HEK293T (cell line): Measurements from ENCODE around the gene NDUFS6.

Source experiments
- CTCF ChIA-PET: fragments of 350-600 bp; formaldehyde crosslinking; extraction: SDS; loops from one replicate; lab custom pipeline; 2021; ENCODE audit warnings: antibody characterized with exemption, inconsistent platforms; lab: Yijun Ruan, JAX
- POLR2A ChIA-PET: fragments of 350-600 bp; formaldehyde crosslinking; extraction: SDS; loops from one replicate; lab custom pipeline; 2020; ENCODE audit warnings: antibody characterized with exemption, inconsistent platforms; lab: Yijun Ruan, JAX
- DNase-seq: peaks from one replicate; pipeline ENCODE4 v3.0.0; 2012; ENCODE audit warnings: mixed read lengths; ENCODE audit errors: extremely low spot score
- ARNT ChIP-seq: fragments of 450-650 bp; IDR thresholded peaks from 2 replicates; pipeline ENCODE4 v1.6.1; 2017; ENCODE audit warnings: mild to moderate bottlenecking
- BHLHE40 ChIP-seq: fragments of 450-650 bp; IDR thresholded peaks from 2 replicates; pipeline ENCODE4 v1.6.1; 2016; ENCODE audit warnings: mild to moderate bottlenecking, moderate library complexity, borderline replicate concordance
- CTBP1 ChIP-seq: fragments of 450-650 bp; IDR thresholded peaks from 2 replicates; pipeline ENCODE4 v1.6.1; 2016; ENCODE audit warnings: borderline replicate concordance
- ELF4 ChIP-seq: fragments of 450-650 bp; IDR thresholded peaks from 2 replicates; pipeline ENCODE4 v1.6.1; 2017; ENCODE audit warnings: antibody characterized with exemption
- FOXA1 ChIP-seq: fragments of 450-650 bp; IDR thresholded peaks from 2 replicates; pipeline ENCODE4 v1.6.1; 2016; ENCODE audit warnings: mild to moderate bottlenecking
- FOXK2 ChIP-seq: fragments of 450-650 bp; IDR thresholded peaks from 2 replicates; pipeline ENCODE4 v1.6.1; 2016; ENCODE audit warnings: mild to moderate bottlenecking
- FOXM1 ChIP-seq: fragments of 450-650 bp; IDR thresholded peaks from 2 replicates; pipeline ENCODE4 v1.6.1; 2017; ENCODE audit warnings: mild to moderate bottlenecking, borderline replicate concordance
- HDGF ChIP-seq: fragments of 450-650 bp; IDR thresholded peaks from 2 replicates; pipeline ENCODE4 v1.6.1; 2017; ENCODE audit warnings: antibody characterized with exemption, borderline replicate concordance
- L3MBTL2 ChIP-seq: fragments of 450-650 bp; conservative IDR thresholded peaks from 2 replicates; pipeline ENCODE4 v1.6.1; 2016; ENCODE audit warnings: mild to moderate bottlenecking
- LEF1 ChIP-seq: fragments of 450-650 bp; IDR thresholded peaks from 2 replicates; pipeline ENCODE4 v1.6.1; 2017; ENCODE audit warnings: mild to moderate bottlenecking, borderline replicate concordance
- NFRKB ChIP-seq: fragments of 450-650 bp; IDR thresholded peaks from 2 replicates; pipeline ENCODE4 v1.6.1; 2016; ENCODE audit warnings: mild to moderate bottlenecking, moderate library complexity
- SP1 ChIP-seq: fragments of 450-650 bp; IDR thresholded peaks from 2 replicates; pipeline ENCODE4 v1.6.1; 2017
- SUZ12 ChIP-seq: fragments of 450-650 bp; IDR thresholded peaks from 2 replicates; pipeline ENCODE4 v1.6.1; 2016; ENCODE audit warnings: mild to moderate bottlenecking
- TARDBP ChIP-seq: fragments of 450-650 bp; IDR thresholded peaks from 2 replicates; pipeline ENCODE4 v1.6.1; 2016
- ZNF384 ChIP-seq: fragments of 450-650 bp; IDR thresholded peaks from 2 replicates; pipeline ENCODE4 v1.6.1; 2016
- TF ChIP-seq, protein P1 (sequence below): fragments of 450-650 bp; IDR thresholded peaks from 2 replicates; pipeline ENCODE4 v1.6.1; 2016

Gene NDUFS6

GRCh38 chr5:1833264-1834021 lies 32.2 kb downstream of the NDUFS6 start:
- CTCF ChIA-PET: no interaction called here
- DNase-seq: no peak
- TF ChIP-seq HDGF (no peak), FOXM1 (no peak), BHLHE40 (no peak), SP1 (no peak), ZNF384 (no peak), SUZ12 (no peak), ELF4 (no peak), FOXA1 (no peak), NFRKB (no peak), ARNT (no peak), FOXK2 (no peak), LEF1 (no peak), TARDBP (no peak)
- TF ChIP-seq, protein P1, sequence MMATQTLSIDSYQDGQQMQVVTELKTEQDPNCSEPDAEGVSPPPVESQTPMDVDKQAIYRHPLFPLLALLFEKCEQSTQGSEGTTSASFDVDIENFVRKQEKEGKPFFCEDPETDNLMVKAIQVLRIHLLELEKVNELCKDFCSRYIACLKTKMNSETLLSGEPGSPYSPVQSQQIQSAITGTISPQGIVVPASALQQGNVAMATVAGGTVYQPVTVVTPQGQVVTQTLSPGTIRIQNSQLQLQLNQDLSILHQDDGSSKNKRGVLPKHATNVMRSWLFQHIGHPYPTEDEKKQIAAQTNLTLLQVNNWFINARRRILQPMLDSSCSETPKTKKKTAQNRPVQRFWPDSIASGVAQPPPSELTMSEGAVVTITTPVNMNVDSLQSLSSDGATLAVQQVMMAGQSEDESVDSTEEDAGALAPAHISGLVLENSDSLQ: no peak
- POLR2A ChIA-PET: no interaction called here

GRCh38 chr5:1834022-1834551 lies 32.9 kb downstream of the NDUFS6 start:
- DNase-seq: no peak
- CTCF ChIA-PET: no interaction called here
- POLR2A ChIA-PET: no interaction called here
- TF ChIP-seq ZNF384 (no peak), SUZ12 (no peak), L3MBTL2 (no peak), LEF1 (no peak), FOXK2 (no peak), CTBP1 (no peak), SP1 (no peak), HDGF (no peak), ARNT (no peak), BHLHE40 (no peak), NFRKB (no peak), TARDBP (no peak), FOXM1 (no peak)
- TF ChIP-seq, protein P1: no peak

DNA sequence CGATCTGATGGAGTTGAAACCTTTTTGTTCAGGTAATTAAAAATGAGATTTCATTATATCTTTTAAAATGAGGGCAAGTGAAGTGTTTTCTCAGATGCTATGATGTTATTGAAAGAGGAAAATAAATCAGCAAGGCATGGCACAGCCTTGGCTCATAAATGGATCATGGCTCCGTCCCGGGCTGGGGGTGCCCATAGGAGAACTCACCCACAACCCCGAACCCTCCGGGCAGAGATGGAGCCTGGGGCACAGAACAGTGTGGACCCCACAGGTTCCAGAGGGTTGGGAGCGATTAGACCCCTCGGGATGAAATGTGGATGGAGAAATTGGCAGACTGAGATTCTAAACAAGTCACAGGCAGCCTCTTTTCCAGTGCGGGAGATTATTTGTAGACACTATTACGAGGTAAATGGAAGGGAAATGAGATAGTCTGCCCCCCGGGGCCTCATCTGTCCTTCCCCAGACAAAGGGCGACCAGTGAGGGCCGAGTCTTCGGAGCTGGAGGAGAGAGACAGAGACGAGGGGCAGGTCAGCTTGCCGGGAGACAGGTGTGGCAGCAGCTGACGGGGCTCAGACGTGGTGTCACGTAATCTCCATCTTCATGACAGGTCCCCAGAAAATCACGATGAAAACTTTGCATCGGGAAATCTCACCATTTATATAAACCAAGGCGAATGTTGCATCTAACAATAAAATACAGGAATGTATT lies 33.7 kb downstream of the NDUFS6 start:
- POLR2A ChIA-PET: no interaction called here
- CTCF ChIA-PET: no interaction called here
- TF ChIP-seq SP1: no peak
- TF ChIP-seq ARNT: no peak
- TF ChIP-seq CTBP1: no peak
- no peak for TF ChIP-seq TARDBP
- no peak for TF ChIP-seq SUZ12
- TF ChIP-seq FOXK2: no peak
- TF ChIP-seq NFRKB: no peak
- TF ChIP-seq FOXM1: no peak
- TF ChIP-seq, protein P1: no peak
- no peak for TF ChIP-seq ELF4
- TF ChIP-seq LEF1: no peak
- TF ChIP-seq FOXA1: no peak
- TF ChIP-seq BHLHE40: no peak
- no peak for TF ChIP-seq ZNF384
- no peak for TF ChIP-seq L3MBTL2
- no peak for TF ChIP-seq HDGF
- DNase-seq: no peak

GRCh38 chr5:1835431-1835830 lies 34.2 kb downstream of the NDUFS6 start:
- DNase-seq: no peak
- ChIA-PET POLR2A (no interaction called here), CTCF (no interaction called here)
- TF ChIP-seq SP1 (no peak), CTBP1 (no peak), FOXA1 (no peak), ELF4 (no peak), TARDBP (no peak), FOXK2 (no peak), HDGF (no peak), ARNT (no peak), FOXM1 (no peak), BHLHE40 (no peak), ZNF384 (no peak), SUZ12 (no peak), L3MBTL2 (no peak), NFRKB (no peak), LEF1 (no peak)
- TF ChIP-seq, protein P1: no peak

GRCh38 chr5:1836176-1836890 lies 35.1 kb downstream of the NDUFS6 start:
- ChIA-PET CTCF (no interaction called here), POLR2A (no interaction called here)
- TF ChIP-seq, protein P1: no peak
- TF ChIP-seq SUZ12 (no peak), HDGF (no peak), FOXA1 (no peak), ELF4 (no peak), LEF1 (no peak), BHLHE40 (no peak), FOXK2 (no peak), L3MBTL2 (no peak), ZNF384 (no peak), TARDBP (no peak), NFRKB (no peak)
- no peak for DNase-seq
